Measurements from ENCODE around the gene SRP9. TPM values are rescaled to one million over a fixed set of nuclear protein-coding genes. Genes with fewer than 3 reads are reported as not detected.
"Not testable (repeated sequence)": the region's sequence is repeated elsewhere in the genome, so short reads cannot be mapped to it uniquely, and the experiment has no call there.

SRP9 gene
- total RNA-seq, 1 donor from 2014 or later = 344 TPM

DNA sequence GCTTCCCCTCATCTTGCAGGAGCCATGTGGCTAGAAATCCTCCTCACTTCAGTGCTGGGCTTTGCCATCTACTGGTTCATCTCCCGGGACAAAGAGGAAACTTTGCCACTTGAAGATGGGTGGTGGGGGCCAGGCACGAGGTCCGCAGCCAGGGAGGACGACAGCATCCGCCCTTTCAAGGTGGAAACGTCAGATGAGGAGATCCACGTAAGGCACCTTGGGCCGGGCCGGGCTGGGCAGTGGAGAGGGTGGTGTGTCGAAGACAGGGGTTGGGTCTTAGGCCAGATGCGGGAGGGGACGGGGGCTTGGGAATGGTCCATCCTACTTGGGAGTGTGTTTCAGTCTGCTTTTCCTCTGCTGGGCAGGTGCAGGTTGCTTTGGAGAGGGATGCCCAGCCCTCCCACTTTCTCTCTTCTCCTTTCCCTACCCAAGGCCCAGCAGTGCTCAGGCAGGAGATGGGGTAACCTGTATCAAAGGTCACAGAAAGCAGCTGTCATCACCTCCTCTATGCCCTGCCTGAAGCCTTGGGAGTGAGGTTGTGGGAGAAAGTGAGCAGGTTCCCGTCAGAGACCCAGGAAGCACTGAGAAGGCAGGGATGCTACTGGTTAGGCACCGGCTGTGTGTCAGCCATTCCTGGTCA lies 51.2 kb downstream of the SRP9 start:
- no peaks in the 10 kb centered on the region for H3K27me3 ChIP-seq (ENCODE audit: control insufficient read depth, insufficient read depth, low read length)
- DNase-seq (ENCODE audit: low read depth) = no peak
- H3K36me3 ChIP-seq (ENCODE audit: control insufficient read depth, insufficient read depth, low read length) = peaks cover 2% of the 10 kb centered on the region
- no peak overlapping the region for H3K4me3 ChIP-seq (ENCODE audit: low read depth, low read length)
- TF ChIP-seq, protein P1, sequence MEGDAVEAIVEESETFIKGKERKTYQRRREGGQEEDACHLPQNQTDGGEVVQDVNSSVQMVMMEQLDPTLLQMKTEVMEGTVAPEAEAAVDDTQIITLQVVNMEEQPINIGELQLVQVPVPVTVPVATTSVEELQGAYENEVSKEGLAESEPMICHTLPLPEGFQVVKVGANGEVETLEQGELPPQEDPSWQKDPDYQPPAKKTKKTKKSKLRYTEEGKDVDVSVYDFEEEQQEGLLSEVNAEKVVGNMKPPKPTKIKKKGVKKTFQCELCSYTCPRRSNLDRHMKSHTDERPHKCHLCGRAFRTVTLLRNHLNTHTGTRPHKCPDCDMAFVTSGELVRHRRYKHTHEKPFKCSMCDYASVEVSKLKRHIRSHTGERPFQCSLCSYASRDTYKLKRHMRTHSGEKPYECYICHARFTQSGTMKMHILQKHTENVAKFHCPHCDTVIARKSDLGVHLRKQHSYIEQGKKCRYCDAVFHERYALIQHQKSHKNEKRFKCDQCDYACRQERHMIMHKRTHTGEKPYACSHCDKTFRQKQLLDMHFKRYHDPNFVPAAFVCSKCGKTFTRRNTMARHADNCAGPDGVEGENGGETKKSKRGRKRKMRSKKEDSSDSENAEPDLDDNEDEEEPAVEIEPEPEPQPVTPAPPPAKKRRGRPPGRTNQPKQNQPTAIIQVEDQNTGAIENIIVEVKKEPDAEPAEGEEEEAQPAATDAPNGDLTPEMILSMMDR (IDR thresholded peaks at IDR 0.05; ENCODE audit: insufficient read depth, low read length, poor library complexity, severe bottlenecking) = no peak

- H3K27me3 ChIP-seq (ENCODE audit: control insufficient read depth, insufficient read depth, low read length) = no peaks in the 10 kb centered on the region
- peaks cover 2% of the 10 kb centered on the region for H3K36me3 ChIP-seq (ENCODE audit: control insufficient read depth, insufficient read depth, low read length)
- no peak overlapping the region for H3K4me3 ChIP-seq (ENCODE audit: low read depth, low read length)
- TF ChIP-seq, protein P1 (IDR thresholded peaks at IDR 0.05; ENCODE audit: insufficient read depth, low read length, poor library complexity, severe bottlenecking) = no peak
- no peak for DNase-seq (ENCODE audit: low read depth)
Measured at GRCh38 chr1:225830841-225831240, 53.2 kb downstream of the SRP9 start.

DNA sequence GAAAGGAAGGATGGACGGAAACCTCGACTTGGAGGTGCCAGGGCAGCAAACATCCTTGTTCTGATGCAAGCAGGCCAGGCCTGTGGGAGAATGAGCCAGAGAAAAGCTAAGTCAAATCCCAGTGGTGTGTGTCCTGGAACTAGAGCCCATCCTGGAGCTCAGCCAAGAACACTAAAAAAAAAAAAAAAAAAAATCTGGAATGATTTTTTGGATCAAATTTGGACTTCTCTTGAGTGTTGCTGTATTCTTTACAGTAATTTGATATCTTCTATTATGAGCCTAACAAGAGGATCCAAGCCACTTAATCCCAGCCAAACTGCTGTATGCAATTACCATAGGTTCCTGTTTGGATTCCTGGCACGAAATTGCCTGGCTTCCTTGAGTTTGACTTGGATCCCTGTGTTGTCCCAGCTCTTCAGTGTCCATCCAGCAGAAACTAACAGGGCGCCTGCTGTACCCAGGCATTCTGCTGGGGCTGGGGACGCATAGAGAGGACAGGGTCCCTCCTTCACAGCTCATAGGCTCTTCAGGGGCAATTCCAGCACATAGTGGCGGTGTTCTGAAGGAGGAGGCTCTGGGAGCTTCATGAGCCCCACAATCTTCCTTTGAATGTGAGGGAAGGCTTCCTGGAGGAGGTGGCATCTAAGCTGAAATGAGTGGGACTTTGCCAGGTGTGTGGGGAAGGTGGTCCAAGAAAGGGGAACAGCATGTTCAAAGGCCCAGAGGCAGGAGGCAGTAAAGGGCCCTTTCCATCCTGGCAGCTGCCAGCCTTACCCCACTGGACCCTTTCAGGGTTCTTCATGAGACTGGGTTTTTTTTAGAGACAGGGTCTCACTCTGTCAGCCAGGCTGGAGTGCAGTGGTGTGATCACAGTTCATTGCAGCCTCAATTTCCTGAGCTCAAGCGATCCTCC lies 57.0 kb downstream of the SRP9 start:
- Histone ChIP-seq H3K27me3 (ENCODE audit: control insufficient read depth, insufficient read depth, low read length) (no peaks in the 10 kb centered on the region), H3K36me3 (ENCODE audit: control insufficient read depth, insufficient read depth, low read length) (peaks cover 2% of the 10 kb centered on the region), H3K4me3 (ENCODE audit: low read depth, low read length) (no peak overlapping the region)
- no peak for DNase-seq (ENCODE audit: low read depth)
- TF ChIP-seq, protein P1 (IDR thresholded peaks at IDR 0.05; ENCODE audit: insufficient read depth, low read length, poor library complexity, severe bottlenecking) = no peak

- TF ChIP-seq, protein P1 (IDR thresholded peaks at IDR 0.05; ENCODE audit: insufficient read depth, low read length, poor library complexity, severe bottlenecking) = no peak
- Histone ChIP-seq H3K36me3 (ENCODE audit: control insufficient read depth, insufficient read depth, low read length) (no peaks in the 10 kb centered on the region), H3K4me3 (ENCODE audit: low read depth, low read length) (no peak overlapping the region), H3K27me3 (ENCODE audit: control insufficient read depth, insufficient read depth, low read length) (no peaks in the 10 kb centered on the region)
- DNase-seq (ENCODE audit: low read depth) = no peak
Measured at GRCh38 chr1:225835856-225836255, 58.2 kb downstream of the SRP9 start.

DNA sequence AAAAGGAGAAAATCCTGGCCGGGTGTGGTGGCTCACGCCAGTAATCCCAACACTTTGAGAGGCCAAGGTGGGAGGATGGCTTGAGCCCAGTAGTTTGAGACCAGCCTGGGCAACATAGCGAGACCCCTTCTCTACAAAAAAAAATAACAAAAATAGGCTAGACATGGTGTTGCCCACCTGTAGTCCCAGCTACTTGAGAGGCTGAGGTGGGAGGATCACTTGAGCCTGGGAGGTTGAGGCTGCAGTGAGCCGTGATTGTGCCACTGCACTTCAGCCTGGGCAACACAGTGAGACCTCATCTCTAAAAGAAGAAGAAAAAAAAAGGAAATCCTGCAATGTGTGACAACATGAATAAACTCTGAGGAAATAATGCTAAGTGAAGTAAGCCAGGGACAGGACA lies 58.7 kb downstream of the SRP9 start:
- not testable (repeated sequence) for DNase-seq (ENCODE audit: low read depth); H3K4me3 ChIP-seq (ENCODE audit: low read depth, low read length); H3K27me3 ChIP-seq (ENCODE audit: control insufficient read depth, insufficient read depth, low read length); H3K36me3 ChIP-seq (ENCODE audit: control insufficient read depth, insufficient read depth, low read length)

GRCh38 chr1:225838793-225839192 lies 61.2 kb downstream of the SRP9 start:
- TF ChIP-seq, protein P1 (IDR thresholded peaks at IDR 0.05; ENCODE audit: insufficient read depth, low read length, poor library complexity, severe bottlenecking) = no peak

More at GRCh38 chr1:225838793-225839192, 61.2 kb downstream of the SRP9 start:
- H3K36me3 ChIP-seq (ENCODE audit: control insufficient read depth, insufficient read depth, low read length) = no peaks in the 10 kb centered on the region
- no peak for DNase-seq (ENCODE audit: low read depth)
- H3K27me3 ChIP-seq (ENCODE audit: control insufficient read depth, insufficient read depth, low read length) = no peaks in the 10 kb centered on the region
- no peak overlapping the region for H3K4me3 ChIP-seq (ENCODE audit: low read depth, low read length)
